AG04449 (cell line): ENCODE results near the gene MAPK1IP1L.
"Not testable (repeated sequence)": the region's sequence is repeated elsewhere in the genome, so short reads cannot be mapped to it uniquely, and the experiment has no call there.

ENCODE experiments used
- CTCF ChIA-PET: fragments of 350-600 bp; formaldehyde crosslinking; extraction: SDS; loops from one replicate; lab custom pipeline; 2021; ENCODE audit warnings: antibody characterized with exemption; lab: Yijun Ruan, JAX
- POLR2A ChIA-PET: fragments of 400-600, 350-600 bp; formaldehyde crosslinking; extraction: SDS; loops from one replicate; lab custom pipeline; 2020; ENCODE audit warnings: antibody characterized with exemption, inconsistent platforms; lab: Yijun Ruan, JAX
- DNase-seq: peaks from one replicate; pipeline ENCODE4 v3.0.0-alpha.2; 2010; ENCODE audit warnings: low read depth, low spot score
- H3K4me3 ChIP-seq: 2 replicates; pipeline ENCODE4 v1.5.1; 2011; ENCODE audit warnings: low read depth, mild to moderate bottlenecking, control low read depth, low read length
- TF ChIP-seq, protein P1 (sequence below): IDR thresholded peaks from one replicate; pipeline ENCODE4 v1.5.1; 2011; ENCODE audit warnings: mild to moderate bottlenecking, moderate library complexity, low read length, control low read depth, inconsistent platforms; ENCODE audit not compliant: insufficient read depth; ENCODE audit errors: missing control alignments

MAPK1IP1L gene

DNA sequence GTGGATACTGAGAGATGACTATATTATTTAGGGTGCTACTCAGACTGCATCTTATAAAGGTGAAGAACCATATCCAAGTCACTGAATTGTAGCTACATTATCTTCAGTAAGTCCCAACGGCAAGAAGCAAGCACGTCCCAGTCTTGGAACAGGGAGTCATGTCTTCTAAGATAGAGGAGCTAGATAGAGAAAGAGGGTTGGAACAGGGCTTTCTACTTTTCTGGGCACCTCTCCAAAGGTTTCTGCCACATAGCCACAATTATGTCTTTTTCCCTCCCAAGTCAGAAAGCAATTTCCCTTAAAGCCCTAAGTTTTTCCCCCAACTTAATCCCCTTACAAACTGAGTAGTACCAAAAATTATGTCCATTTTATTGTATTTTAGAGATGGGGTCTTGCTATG, 22.4 kb downstream of the MAPK1IP1L start:
- H3K4me3 ChIP-seq, result no peak overlapping the region
- no peak for DNase-seq
- ChIA-PET POLR2A (interaction anchor here (2.7 kb wide), 1 partner anchor 22 kb away, joined by 12 read pairs; the partner anchor contains the start of gene MAPK1IP1L), CTCF (interaction anchor here (2.0 kb wide), 1 partner anchor 87 kb away, joined by 6 read pairs; no protein-coding TSS in a partner anchor)
- TF ChIP-seq, protein P1, sequence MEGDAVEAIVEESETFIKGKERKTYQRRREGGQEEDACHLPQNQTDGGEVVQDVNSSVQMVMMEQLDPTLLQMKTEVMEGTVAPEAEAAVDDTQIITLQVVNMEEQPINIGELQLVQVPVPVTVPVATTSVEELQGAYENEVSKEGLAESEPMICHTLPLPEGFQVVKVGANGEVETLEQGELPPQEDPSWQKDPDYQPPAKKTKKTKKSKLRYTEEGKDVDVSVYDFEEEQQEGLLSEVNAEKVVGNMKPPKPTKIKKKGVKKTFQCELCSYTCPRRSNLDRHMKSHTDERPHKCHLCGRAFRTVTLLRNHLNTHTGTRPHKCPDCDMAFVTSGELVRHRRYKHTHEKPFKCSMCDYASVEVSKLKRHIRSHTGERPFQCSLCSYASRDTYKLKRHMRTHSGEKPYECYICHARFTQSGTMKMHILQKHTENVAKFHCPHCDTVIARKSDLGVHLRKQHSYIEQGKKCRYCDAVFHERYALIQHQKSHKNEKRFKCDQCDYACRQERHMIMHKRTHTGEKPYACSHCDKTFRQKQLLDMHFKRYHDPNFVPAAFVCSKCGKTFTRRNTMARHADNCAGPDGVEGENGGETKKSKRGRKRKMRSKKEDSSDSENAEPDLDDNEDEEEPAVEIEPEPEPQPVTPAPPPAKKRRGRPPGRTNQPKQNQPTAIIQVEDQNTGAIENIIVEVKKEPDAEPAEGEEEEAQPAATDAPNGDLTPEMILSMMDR, result no peak

DNA sequence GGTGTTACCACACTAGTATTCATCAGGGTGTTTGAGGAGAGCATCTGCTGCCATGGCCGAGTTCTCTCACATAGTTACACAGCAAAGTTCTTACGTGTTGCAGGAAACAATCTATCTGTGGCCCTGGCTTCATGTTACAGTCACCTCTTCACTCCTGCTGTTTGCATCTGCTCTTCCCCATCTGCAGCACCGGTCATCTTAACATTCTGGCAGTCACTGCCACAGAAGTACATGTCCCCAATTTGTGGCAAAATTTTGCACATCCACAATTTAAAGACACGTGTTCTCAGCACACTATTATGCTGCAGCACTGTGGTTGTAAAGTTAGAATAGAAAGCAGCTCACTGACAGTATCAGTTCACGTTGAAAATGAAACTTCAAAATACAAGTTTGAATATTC, 23.2 kb downstream of the MAPK1IP1L start:
- CTCF ChIA-PET, result interaction anchor here (0.7 to 2.0 kb wide), 3 partner anchors 13 to 86 kb away, joined by 4 to 6 read pairs (median 4); no protein-coding TSS in a partner anchor
- POLR2A ChIA-PET, result no interaction called here
- TF ChIP-seq, protein P1, result no peak
- peak overlapping the region; percentile 26 for H3K4me3 ChIP-seq
- no peak for DNase-seq

DNA sequence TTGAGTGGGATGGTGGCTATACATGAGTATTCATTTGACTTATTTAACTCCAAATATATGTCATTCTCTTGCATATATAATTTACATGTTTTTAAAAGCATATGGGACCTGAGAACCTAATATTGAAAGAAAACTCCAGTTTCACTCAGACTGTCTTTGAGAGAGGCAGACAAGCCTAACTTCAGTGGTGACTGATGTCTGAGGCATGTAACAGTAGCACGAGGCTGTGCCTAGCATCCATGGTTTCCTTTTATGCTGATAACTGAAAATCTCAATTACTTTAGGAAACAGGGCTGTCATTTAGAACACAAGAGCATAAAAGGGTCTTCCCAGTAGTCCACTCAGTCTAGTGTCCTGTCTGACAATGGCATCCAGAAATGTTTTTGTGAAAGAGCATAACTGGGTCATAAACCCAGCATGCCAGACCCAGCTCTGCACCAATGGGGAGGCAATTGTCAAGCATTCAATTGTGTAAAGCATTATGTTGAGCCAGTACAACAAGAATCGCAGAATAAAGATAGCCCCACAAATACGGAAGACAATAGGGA, 24.3 kb downstream of the MAPK1IP1L start:
- POLR2A ChIA-PET, result no interaction called here
- no peak for DNase-seq
- no peak overlapping the region for H3K4me3 ChIP-seq
- TF ChIP-seq, protein P1, result no peak
- CTCF ChIA-PET, result interaction anchor here (0.7 to 2.6 kb wide), 4 partner anchors 10 to 16 kb away, joined by 3 to 28 read pairs (median 4); no protein-coding TSS in a partner anchor

DNA sequence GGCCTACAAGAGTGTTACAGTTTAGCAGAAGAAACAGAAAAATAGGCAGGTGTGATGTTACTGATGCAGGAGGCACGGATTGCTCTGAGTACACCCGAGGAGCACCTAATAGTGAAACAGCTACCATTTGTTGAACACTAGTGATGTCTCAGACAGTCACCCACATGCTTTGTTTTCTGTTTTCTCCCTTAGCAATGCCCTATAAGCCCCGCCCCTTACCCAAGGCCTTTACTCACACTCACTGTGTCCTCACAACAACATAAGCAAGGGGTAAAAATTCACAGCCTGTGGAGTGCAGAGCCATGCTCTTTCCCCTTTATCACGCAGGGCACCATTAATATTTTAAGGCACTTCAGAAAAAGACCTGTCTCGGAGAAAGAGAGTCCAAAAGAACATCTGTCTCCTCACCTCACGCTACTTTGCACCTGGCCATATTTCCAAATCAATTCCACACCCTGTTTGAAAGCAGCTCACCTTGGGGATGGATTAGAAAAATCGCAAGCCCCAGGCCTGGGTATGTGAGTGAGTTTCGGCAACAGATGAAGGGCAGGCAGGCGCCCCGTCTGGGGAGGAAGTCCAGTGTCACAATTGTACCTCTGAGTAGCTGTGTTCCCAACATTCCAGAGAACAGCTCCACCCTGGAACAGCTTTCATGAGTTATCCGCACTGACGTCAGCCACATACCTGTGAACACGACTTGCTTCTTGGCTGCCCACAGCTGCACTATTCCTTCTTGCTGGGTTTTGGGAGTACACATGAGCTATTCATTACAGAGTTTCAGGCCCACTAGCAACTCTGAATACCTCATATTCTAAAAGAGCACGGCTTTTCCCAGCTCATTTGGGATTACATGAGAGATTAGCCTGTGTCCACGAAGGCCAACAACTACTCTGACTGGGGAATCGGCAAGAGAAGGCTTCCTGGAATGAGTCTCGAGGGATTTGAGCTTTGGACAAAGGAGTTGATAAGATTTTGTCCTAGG, 26.0 kb downstream of the MAPK1IP1L start:
- TF ChIP-seq, protein P1, result no peak
- DNase-seq, result no peak
- CTCF ChIA-PET, result interaction anchor here (0.7 to 2.6 kb wide), 4 partner anchors 11 to 84 kb away, joined by 3 to 28 read pairs (median 10); no protein-coding TSS in a partner anchor
- POLR2A ChIA-PET, result interaction anchor here (1.3 kb wide), 1 partner anchor 26 kb away, joined by 4 read pairs; the partner anchor contains the start of gene MAPK1IP1L
- no peak overlapping the region for H3K4me3 ChIP-seq

GRCh38 chr14:55079961-55080360, 28.5 kb downstream of the MAPK1IP1L start:
- CTCF ChIA-PET, result interaction anchor here (0.6 to 2.4 kb wide), 6 partner anchors 10 to 81 kb away, joined by 3 to 9 read pairs (median 4); partner anchors contain the start of gene MAPK1IP1L
- DNase-seq, H3K4me3 ChIP-seq, POLR2A ChIA-PET: not testable (repeated sequence)

DNA sequence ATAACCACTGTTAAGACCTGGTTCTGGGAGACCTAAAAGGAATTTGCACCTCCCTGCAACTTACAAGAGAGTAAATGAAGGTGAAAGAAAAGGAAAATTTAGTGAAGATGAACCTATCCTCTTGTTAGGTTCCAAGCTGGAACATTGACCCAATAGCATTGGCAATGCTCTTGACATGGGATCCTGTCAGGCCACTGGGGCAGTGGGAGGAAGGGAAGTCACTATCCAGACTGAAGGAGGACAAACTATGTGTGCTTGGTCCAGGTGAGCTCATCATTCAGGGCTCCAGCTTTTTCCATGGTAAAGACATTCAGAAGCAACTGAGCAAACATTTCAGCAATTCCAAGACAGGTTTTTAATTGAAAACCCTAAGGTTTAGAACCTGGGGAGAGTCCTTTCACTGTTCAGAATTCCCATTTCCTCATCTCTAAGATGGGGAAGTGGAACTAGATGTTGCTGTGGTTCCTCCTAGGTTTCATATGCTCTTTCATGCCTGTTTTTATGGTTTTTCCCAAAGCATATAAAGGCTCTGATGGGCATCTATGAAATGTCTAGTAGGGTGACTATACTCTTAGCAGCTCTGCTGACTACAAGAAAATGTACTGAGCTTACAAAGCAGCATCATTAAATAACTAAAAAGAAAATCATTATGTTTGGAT, 33.1 kb downstream of the MAPK1IP1L start:
- no peak overlapping the region for H3K4me3 ChIP-seq
- ChIA-PET CTCF (interaction anchor here (0.6 to 2.8 kb wide), 7 partner anchors 8 to 348 kb away, joined by 3 to 16 read pairs (median 5); no protein-coding TSS in a partner anchor), POLR2A (no interaction called here)
- DNase-seq, result no peak
- TF ChIP-seq, protein P1, result no peak
